ENCODE measurements around the gene EPG5.
"Not testable (repeated sequence)": the region's sequence is repeated elsewhere in the genome, so short reads cannot be mapped to it uniquely, and the experiment has no call there.

Gene EPG5, protein sequence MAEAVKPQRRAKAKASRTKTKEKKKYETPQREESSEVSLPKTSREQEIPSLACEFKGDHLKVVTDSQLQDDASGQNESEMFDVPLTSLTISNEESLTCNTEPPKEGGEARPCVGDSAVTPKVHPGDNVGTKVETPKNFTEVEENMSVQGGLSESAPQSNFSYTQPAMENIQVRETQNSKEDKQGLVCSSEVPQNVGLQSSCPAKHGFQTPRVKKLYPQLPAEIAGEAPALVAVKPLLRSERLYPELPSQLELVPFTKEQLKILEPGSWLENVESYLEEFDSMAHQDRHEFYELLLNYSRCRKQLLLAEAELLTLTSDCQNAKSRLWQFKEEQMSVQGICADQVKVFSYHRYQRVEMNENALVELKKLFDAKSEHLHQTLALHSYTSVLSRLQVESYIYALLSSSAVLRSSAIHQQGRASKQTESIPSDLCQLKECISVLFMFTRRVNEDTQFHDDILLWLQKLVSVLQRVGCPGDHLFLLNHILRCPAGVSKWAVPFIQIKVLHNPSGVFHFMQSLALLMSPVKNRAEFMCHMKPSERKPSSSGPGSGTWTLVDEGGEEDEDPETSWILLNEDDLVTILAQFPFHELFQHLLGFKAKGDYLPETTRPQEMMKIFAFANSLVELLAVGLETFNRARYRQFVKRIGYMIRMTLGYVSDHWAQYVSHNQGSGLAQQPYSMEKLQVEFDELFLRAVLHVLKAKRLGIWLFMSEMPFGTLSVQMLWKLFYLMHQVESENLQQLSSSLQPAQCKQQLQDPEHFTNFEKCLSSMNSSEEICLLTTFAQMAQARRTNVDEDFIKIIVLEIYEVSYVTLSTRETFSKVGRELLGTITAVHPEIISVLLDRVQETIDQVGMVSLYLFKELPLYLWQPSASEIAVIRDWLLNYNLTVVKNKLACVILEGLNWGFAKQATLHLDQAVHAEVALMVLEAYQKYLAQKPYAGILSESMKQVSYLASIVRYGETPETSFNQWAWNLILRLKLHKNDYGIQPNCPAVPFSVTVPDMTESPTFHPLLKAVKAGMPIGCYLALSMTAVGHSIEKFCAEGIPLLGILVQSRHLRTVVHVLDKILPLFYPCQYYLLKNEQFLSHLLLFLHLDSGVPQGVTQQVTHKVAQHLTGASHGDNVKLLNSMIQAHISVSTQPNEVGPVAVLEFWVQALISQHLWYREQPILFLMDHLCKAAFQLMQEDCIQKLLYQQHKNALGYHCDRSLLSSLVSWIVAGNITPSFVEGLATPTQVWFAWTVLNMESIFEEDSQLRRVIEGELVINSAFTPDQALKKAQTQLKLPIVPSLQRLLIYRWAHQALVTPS (N-terminal part only)
- 79.5 to 237 (median 152) reads per million in 17 experiments for total RNA-seq

DNA sequence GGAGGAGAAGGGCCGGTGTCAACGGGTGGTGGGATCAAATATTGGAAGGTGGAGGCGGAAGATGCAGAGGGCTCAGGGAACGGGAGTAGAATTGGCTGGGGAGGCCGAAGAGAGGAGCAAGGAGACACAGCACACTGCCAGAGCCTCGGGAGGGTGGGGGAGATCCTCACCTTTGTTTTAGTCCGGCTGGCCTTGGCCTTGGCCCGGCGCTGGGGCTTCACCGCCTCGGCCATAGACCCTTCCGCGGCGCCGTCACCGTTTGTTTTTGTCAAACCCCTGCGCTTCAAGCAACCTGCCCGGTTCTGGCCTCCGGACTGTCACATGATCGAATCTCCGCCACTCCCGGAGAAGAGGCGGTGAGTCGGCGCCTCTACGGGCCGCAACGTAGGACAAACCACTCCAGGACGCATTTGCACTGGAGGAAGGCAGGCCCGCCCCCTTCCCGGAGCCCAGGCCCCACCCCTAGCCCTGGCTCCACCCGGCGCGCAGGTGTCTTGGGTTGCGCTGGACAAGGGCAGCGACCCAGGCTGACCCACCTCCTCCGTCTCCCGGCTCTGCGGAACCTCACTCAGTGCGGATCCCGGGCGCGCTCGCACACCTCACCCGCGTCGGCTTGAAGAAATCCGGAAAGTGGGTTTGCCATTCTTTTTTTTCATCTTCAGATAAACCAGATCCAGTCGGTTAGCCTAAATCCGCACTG is at the start of gene EPG5:
TSS of gene EPG5 (minus strand) at position 323 of the 700 bp plus-strand sequence. CDS start at position 233, 90 bp downstream.
- DNase-seq: peak; percentile 92 to 96 (median 96)

DNA sequence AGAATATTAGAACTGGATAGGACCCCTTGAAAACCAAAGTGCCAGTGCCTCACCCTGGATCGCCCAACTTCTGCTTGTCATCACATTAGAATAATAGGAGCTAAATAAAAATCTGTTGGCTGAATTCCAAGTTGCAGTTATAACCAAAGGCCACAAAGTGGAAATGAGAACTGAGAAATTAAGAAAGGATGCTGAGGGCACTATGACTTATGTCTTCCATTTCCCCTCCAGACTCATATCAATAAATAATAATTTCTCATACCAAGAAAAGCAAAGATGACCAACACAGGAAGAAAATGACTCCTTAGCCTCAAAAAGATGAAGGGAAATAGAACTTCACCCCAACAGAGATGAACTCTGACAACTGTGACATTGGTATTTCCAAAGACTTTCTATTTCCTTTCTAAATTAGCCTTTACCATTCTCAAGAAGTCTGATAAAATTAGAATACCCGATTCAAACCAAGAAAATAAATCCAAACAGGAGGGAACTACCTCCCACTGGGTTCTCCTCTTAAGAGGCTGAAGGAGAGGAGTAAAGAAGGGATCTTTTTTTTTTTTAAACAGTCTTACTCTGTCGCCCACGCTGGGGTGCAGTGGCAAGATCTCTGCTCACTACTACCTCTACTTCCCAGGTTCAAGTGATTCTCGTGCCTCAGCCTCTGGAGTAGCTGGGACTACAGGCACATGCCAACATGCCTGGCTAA is 46.5 kb upstream of the EPG5 start:
- peak in 3 of 4 experiments; percentile 17 to 76 (median 71) for DNase-seq

DNA sequence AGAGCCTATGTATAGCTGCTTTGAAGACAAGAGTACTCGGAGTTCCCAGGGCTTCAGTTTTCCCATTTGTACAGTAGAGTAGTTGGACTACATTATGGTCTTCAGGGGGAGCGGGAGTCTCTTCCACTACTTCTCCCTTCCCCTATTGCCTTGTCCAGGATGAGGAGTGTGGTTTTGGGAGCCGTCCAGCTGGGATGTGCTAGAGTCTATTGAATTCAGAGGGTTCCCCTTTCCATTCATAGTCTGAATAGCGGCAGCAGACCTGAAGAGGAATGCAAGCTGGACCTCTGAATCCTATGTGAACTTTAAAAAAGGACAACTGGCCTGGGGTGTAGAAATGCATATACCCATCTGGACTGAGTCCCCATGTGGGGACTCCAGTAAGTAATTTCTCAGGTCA is 43.5 kb upstream of the EPG5 start:
- DNase-seq: peak; percentile 28 to 56 (median 51)

DNA sequence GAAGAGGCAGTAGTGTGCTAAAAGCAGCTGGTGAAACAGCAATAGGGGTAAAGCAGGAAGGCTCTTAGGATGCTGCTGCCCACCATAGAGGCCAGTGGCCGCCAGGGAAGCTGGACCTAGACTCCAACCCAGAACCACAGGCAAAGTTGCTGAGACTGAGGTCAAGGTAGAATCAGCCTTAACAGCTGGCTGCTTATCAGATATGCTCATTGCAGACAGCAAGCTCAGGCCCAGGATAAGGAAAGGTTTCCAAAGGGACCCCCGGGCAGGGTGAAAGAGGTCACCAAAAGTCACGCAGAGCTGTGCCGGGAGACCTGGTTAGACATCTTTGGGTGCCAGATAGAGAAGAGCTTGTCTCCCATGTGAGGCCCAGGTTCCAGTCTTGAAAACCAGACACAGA is 42.9 kb upstream of the EPG5 start:
- DNase-seq: no peak

DNA sequence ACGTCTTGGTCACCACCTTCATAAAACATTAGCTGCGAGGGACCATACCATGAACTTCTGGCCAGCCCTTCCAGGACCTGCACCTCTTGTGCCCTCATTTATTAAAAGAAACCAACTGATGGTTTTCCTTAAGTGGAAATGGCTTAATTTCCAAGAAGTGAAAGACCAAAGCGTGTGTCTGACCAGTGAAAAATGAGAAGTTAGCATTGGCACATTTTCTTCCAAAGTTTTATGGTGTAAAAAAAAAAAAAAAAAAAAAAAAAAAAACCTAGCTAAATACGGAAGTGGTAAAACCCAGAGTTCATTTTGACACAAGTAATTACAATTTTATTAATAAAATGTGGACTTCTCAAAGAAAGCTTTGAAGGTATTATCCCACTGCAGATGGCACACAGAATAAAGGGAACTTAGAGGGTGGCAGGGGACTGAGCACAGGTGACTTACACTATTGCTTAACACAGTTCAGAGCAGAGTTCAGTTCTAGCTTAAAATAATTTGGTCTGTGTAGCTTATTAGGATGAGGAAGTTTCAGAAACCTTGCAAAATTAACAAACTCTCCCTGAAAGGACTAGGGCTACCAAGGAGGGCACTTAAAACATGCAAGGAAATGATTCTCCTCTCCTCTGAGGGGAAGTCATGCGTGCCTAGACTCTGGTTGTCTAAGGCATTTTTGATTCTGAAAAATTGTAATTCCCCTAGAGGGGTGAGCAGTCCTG is 42.2 kb upstream of the EPG5 start:
- DNase-seq: peak; percentile 61 to 90 (median 80)

DNA sequence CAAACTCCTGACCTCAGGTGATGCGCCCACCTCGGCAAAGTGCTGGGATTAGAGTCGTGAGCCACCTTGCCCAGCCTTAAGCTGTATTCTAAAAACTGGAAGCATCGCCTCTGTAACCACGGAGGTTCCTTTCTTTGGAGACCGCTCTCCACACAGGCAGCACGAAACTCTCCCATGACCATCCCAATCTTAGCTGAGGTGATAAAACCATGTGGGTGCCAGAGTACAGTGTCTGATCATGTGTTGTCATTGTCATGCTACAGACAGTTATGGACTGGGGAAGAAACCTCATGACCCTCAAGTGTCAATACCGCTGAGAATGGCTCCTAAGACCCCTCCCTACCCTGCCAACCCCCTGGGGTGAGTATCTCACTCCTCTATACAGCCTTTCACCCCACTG is 41.4 kb upstream of the EPG5 start:
- DNase-seq: peak in 3 of 4 experiments; percentile 19 to 29 (median 24)

DNA sequence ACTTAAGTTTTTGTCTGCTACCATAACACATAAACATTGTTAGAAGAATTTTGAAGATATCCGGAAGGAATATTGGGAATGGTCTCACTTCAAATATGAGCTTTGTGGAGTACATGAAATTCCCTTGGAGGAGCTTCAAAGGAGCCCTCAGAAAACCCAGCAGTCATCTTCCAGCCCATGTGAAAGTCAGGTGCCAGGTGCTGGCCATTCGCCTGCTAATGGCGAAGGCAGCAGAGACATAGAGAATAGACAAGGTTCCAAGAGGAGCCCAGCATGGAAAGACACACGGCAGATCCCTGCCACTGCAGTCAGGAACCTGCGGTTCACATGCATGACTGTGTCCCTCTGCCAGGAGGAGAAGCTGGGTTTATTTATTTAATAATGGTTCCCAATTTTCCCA is 40.0 kb upstream of the EPG5 start:
- DNase-seq: no peak

DNA sequence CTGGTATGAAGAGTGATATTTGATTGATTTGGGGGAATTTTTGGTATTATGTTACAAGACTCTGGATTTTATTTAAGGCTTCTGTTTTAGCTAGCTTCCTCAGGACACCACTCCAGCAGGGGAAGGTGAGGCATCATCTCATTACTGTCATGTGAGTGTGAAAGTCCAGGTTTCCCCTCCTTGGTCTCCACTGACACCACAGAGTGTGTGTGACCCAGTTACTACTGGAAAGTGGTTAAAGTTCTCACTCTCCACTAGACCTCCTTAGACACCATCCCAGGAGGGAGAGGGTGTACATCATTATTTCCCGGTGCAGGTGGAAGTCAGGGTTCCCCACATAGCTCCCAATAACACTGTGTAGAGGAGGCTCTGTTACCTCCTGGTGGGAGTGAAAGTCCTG is 35.8 kb upstream of the EPG5 start:
- no peak for DNase-seq

DNA sequence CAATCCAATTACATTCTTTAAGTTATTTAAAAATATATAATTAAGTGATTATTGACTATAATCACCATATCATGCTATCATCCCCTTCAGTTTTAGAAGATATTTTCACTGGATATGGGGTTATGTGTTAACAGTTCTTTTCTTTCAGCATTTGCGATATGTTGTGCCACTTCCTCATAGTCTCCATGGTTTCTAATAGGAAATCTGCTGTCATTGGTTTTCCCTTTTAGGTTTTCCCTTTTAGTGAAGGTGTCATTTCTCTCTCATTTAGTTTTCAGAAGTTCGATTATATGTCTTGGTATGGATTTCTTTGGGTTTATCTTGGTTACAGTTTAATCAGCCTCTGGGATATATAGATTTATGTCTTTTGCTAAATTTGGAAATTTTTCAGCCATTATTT is 34.8 kb upstream of the EPG5 start:
- no peak for DNase-seq

DNA sequence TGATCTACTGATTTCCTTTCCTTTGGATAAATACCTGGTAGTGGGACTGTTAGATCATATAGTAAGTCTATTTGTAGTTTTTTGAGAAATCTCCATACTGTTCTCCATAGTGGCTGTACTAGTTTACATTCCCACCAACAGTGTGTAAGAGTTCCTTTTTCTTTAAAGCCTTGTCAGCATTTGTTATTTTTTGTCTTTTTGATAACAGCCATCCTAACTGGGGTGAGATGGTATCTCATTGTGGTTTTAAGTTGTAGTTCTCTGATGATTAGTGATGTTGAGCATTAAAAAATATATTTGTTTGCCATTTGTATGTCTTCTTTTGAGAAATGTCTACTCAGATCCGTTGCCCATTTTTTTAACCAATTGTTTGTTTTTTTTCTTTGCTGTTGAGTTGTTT is 33.9 kb upstream of the EPG5 start:
- no peak for DNase-seq

DNA sequence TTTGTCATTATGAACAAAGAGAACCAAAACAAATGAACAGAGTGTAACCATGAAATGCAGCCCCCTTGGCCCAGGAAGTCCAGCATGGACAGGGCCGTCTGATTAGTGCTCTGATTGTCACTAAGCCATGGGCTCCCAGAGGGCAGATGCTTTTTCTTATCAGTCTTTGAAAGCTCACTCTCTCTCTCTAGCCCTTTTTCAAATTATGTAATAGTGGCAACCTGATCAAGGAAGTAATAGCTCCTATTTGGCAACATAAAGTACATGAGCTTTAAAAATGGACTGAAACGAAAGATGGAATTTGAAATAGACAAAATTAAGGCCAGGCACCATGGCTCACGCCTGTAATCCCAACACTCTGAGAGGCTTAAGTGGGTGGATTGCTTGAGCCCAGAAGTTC is 32.4 kb upstream of the EPG5 start:
- DNase-seq: no peak

DNA sequence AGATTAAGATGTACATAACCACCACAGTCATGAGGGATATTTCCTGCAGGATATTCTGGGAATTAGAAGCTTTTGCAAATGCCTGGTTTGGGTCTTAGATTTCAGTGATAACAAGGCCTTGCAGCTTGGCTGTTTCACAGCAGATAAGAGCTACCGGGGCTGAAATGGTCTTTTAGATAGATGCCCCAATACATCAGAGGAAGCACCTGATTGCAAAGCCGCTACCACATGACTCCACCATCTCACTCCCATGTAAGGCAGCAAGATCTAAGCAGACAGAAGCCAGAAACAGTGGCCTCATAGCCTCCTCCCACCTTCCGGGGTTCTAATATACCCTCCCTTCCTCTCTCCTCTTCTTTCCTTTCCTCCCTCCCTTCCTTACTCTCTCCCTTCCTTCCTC is 31.1 kb upstream of the EPG5 start:
- peak in 2 of 4 experiments; percentile 10 to 14 for DNase-seq

DNA sequence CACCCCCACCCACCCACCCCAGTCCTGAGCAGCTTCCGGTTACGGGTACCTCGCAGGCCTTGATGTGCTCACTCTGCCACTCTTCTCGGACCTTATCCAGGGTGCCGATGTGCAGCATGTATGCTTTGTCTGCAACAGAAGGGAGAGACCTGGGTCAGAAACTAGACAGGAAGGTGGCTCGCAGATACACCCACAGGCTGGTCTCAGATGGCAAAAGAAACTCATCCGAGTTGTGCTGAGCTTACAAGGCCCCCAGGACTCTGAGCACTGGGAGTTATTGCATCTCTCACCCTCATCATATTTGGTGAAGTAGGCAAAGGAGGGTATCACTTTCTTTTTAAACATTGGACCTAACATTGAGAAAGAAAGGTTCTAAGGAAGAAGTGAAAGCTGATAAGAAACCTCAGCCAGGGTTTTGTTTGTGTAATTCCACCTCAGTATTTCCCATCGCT is 30.6 kb upstream of the EPG5 start:
- DNase-seq: peak in 1 of 4 experiments; percentile 17

DNA sequence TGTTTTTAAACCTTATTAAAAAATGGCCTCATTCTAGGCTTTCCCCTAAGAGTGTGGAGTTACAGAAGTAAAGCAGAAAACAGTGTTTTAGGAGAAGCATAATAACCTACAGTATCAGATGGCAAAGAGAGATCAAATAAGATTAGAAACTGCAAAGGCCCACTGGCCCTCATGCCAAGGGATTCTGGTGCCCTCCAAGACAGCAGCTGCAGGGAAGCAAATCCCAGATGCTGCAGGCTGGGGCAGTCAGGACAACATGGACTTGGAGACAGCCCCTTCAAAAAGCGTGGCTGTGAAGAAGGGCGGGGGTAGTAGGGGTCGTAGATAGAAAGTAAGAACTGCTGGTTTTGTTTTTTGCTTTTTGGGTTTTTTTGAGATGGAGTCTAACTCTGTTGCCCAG is 28.3 kb upstream of the EPG5 start:
- no peak for DNase-seq

DNA sequence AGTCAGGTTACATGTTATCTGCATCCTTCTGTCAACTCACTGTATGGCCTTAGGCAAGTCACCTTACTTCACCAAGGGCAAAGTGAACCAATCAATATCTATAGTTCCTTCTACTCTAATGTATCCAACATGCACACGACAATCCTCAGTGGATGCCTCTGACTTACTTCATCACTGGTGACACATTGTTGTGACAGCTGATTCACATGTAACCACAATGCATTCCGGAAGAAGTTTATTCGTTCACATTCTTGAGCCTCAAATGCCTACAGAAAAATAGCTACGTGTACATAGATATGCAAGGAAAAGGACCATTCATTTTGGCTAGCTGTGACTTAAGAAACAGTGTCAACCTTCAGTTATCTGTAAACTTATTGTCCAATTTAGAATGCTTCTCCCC is 26.3 kb upstream of the EPG5 start:
- DNase-seq: no peak

DNA sequence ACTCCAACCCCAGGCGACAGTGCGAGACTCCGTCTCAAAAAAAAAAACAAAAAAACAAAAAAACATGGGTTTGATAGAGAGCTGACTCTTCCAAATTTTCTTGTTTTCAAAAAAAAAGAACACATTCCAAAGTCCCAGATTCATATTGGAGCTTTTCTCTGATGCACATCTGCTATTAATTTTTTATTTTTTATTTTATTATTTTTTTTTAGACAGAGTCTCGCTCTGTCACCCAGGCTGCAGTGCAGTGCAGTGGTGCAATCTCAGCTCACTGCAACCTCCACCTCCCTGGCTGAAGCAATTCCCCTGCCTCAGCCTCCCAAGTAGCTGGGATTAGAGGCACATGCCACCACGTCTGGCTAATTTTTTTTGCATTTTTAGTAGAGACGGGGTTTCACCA is 25.4 kb upstream of the EPG5 start:
- not testable (repeated sequence) for DNase-seq

DNA sequence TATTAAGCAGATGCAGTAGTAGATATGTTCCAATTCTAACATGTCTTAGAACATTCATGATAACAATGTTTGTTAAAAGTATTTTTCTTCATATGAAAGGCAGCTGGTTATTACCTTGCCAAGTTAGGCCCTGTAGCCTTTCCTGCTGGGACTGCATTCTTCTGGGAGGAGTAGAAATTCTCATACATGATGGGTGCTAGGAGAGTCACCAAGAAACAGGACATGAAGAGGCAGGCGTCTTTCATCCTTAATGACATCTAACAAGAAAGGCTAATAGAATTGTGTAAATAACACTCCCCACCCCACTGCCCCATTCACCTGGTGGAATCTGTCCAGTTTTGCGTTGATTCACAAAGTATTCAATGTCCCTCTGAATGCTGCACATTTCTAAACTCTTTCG is 24.7 kb upstream of the EPG5 start:
- no peak for DNase-seq

DNA sequence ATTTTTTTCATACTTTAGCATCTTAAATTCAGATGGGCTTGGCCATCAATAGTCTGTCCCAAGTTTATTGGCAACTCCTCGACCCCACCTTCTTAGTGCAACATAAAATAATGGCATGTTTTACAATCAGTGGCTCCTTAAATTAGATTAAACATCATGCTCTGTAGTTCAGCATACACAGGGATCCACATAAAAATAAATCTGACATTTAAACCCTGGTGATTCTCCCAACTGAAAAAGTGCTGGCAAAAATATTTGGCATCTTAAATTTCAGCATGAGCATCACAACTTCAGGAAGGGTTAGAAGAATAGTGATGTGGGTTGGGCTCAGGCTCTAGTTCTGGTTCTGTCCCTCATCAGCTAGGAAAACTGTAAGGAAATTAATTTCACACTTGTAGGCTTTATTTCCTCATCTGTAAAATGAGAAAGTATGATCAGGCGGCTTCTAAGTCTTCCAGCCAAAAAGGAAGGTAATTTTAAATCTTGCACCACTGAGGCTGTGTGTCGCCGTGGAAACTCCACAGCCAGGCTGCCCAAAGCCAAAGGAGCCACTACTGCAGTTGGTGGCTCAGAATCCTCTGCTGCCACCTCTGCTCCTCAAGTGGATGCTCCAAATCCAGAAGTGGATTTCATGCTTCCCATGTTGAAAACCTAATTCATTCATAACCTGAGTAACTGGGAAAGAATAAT is 17.6 kb upstream of the EPG5 start:
- no peak for DNase-seq

DNA sequence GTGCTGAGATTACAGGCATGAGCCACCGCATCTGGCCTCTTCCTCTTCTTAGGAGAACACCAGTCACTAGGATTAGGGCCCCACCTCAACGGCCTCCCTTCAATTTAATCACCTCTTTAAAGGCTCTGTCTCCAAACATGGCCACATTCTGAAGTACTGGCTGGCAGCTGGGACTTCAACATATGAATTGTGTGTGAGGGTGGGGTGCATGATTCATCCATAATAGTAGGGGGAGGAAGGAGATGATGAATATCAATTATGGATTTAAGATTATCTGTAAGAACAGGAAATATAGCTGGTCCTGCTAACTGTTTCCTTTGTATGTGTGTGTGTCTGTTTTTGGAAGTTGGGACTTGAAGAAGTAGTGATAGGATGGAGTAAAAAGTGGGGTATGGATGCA is 14.7 kb upstream of the EPG5 start:
- no peak for DNase-seq

DNA sequence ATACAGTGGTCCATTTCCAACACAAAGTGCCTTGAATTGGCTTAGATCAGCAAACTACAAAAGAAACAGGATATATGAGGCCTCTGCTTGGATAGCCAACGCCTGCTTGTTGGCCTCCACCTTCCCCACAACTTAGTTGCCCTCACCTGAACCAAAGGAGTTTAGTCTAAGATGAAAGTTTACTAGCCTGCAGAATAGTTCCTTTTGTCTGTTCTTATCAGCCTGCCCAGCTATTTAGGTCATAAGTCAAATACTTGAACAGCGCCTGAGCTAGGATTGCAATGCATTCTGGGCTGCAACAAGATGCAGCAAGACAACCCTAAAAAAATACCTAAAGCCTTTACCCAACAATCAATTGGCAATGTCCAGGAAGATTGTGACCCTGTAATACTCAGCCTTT is 13.1 kb upstream of the EPG5 start:
- DNase-seq: no peak
